ENCODE results near the gene SLC38A1. TPM values are rescaled to one million over a fixed set of nuclear protein-coding genes. Genes with fewer than 3 reads are reported as not detected.

The SLC38A1 gene
- total RNA-seq, 2 donors from 2014 or later, result 79.6 to 116 TPM

GRCh38 chr12:46237371-46238045 is 31.3 kb downstream of the SLC38A1 start:
- Histone ChIP-seq H3K27me3 (no peaks in the 10 kb centered on the region), H3K4me1 (no peaks in the 10 kb centered on the region), H3K9me3 (no peaks in the 10 kb centered on the region), H3K27ac (no peak overlapping the region), H3K36me3 (no peaks in the 10 kb centered on the region), H3K4me3 (no peak overlapping the region)
- DNase-seq (ENCODE audit: low spot score), result no peak
- TF ChIP-seq, protein P1, sequence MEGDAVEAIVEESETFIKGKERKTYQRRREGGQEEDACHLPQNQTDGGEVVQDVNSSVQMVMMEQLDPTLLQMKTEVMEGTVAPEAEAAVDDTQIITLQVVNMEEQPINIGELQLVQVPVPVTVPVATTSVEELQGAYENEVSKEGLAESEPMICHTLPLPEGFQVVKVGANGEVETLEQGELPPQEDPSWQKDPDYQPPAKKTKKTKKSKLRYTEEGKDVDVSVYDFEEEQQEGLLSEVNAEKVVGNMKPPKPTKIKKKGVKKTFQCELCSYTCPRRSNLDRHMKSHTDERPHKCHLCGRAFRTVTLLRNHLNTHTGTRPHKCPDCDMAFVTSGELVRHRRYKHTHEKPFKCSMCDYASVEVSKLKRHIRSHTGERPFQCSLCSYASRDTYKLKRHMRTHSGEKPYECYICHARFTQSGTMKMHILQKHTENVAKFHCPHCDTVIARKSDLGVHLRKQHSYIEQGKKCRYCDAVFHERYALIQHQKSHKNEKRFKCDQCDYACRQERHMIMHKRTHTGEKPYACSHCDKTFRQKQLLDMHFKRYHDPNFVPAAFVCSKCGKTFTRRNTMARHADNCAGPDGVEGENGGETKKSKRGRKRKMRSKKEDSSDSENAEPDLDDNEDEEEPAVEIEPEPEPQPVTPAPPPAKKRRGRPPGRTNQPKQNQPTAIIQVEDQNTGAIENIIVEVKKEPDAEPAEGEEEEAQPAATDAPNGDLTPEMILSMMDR (IDR thresholded peaks at IDR 0.05), result no peak

- DNase-seq (ENCODE audit: low spot score), result no peak
- no peak overlapping the region for H3K4me3 ChIP-seq
- H3K9me3 ChIP-seq, result no peaks in the 10 kb centered on the region
- TF ChIP-seq, protein P1 (IDR thresholded peaks at IDR 0.05), result no peak
- no peaks in the 10 kb centered on the region for H3K27me3 ChIP-seq
- H3K4me1 ChIP-seq, result no peaks in the 10 kb centered on the region
- no peak overlapping the region for H3K27ac ChIP-seq
- H3K36me3 ChIP-seq, result no peaks in the 10 kb centered on the region
Measured at GRCh38 chr12:46234000-46234399, 34.8 kb downstream of the SLC38A1 start.

DNA sequence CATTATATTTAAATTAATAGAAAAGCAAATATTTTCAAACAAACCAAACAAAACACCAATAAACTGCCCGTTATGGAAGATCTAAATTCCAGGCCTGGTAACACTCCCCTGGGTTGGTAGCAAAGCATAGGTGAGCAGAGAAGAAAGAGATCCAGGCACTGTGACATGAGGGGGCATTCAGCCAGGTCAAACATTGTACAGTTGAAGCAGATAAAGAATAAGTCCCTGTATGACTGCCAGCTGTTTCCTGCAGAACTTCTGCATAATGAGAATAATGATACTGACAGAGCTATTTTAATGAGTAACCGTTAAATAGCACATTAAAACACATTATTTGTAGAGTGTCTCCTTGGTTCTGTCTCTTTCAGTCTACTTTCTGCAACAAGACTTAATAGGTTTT is 35.4 kb downstream of the SLC38A1 start:
- TF ChIP-seq, protein P1 (IDR thresholded peaks at IDR 0.05), result no peak
- Histone ChIP-seq H3K36me3 (no peaks in the 10 kb centered on the region), H3K9me3 (no peaks in the 10 kb centered on the region), H3K27ac (no peak overlapping the region), H3K4me1 (no peaks in the 10 kb centered on the region), H3K4me3 (no peak overlapping the region), H3K27me3 (no peaks in the 10 kb centered on the region)
- DNase-seq (ENCODE audit: low spot score), result no peak

DNA sequence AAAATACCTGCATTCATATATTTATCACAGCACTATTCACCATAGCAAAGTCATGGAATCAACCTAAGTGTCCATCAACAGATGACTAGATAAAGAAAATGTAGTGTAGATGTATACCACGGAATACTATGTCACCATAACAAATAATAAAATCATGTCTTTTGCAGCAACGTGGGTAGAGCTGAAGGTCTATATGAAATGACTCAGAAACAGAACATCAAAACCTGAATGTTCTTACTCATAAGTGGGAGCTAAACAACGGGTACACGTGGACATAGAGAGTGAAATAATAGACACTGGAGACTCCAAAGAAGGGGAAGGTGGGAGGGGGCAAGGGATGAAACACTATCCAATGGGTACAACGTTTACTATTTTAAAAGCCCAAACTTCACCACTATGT is 37.9 kb downstream of the SLC38A1 start:
- H3K4me1 ChIP-seq, result no peaks in the 10 kb centered on the region
- no peak overlapping the region for H3K27ac ChIP-seq
- DNase-seq (ENCODE audit: low spot score), result no peak
- H3K36me3 ChIP-seq, result no peaks in the 10 kb centered on the region
- TF ChIP-seq, protein P1 (IDR thresholded peaks at IDR 0.05), result no peak
- H3K27me3 ChIP-seq, result no peaks in the 10 kb centered on the region
- no peaks in the 10 kb centered on the region for H3K9me3 ChIP-seq
- H3K4me3 ChIP-seq, result no peak overlapping the region

GRCh38 chr12:46230306-46230705 is 38.5 kb downstream of the SLC38A1 start:
- H3K4me1 ChIP-seq, result no peaks in the 10 kb centered on the region
- no peaks in the 10 kb centered on the region for H3K9me3 ChIP-seq
- H3K4me3 ChIP-seq, result no peak overlapping the region
- H3K27ac ChIP-seq, result no peak overlapping the region
- no peaks in the 10 kb centered on the region for H3K36me3 ChIP-seq
- H3K27me3 ChIP-seq, result no peaks in the 10 kb centered on the region
- TF ChIP-seq, protein P1 (IDR thresholded peaks at IDR 0.05), result no peak
- no peak for DNase-seq (ENCODE audit: low spot score)

DNA sequence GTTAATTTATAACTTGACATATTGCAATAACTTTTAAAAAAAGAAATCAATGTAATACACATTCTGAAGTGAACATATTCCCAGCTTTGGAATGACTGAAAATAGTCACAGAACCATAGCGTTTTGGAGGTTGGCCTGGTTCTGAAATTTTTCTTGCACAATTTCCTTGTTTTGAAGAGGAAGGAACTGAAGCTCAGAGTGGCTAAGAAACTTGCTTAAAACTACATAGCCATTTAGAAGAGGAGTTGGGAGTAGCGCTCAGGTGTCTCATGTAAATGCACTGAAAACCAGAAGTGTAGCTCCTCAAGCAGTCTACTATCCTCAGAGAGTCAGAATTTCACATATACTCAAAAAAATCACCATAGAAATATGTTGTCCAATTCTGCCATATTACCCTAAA is 41.2 kb downstream of the SLC38A1 start:
- H3K4me1 ChIP-seq, result peaks cover 0 to 5% of the 10 kb centered on the region in 2 donors
- no peaks in the 10 kb centered on the region for H3K27me3 ChIP-seq
- H3K4me3 ChIP-seq, result no peak overlapping the region
- TF ChIP-seq, protein P1 (IDR thresholded peaks at IDR 0.05), result no peak
- no peak for DNase-seq (ENCODE audit: low spot score)
- no peaks in the 10 kb centered on the region for H3K36me3 ChIP-seq
- H3K27ac ChIP-seq, result no peak overlapping the region
- no peaks in the 10 kb centered on the region for H3K9me3 ChIP-seq
